HCEC 1CT (cell line): ENCODE results near the gene CAPN2.
"Not testable (repeated sequence)": the region's sequence is repeated elsewhere in the genome, so short reads cannot be mapped to it uniquely, and the experiment has no call there.

Experiments
- DNase-seq: peaks from one replicate; pipeline ENCODE4 v3.0.0-alpha.2; 2017

CAPN2 gene

DNA sequence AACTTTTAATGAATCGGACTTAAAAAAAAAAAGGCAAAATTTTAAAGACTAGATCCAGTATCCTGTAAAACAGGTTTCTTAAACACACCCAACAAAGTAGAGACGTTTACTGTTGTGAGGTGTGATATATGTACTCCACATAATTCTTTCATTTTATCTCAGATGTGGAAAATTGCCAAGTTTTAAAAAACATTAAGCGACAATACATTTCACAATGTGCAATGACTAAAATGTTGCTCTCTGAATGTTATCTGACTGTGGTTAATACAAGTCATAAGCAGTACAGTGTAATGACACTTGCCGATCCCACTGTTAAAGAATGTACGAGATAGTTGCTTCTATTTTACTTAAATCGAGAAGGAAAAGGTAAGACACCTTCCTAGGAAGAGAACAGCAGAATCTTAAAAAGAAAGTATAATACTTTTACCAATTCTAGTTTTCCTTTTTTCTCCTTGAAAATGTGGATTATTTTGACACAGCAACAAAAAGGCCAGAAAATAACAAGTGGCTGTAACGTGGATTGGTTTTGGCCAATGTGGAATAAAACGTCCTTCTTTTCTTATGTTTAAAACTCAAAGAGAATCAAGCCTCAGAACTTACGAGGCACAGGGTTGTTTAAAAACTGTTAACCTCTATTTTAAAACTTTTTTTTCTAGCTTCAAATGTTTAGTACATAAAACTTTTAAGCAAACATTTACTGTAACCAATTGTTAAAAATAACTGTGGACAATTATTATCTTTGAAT is 82.0 kb downstream of the CAPN2 start:
- DNase-seq = no peak

DNA sequence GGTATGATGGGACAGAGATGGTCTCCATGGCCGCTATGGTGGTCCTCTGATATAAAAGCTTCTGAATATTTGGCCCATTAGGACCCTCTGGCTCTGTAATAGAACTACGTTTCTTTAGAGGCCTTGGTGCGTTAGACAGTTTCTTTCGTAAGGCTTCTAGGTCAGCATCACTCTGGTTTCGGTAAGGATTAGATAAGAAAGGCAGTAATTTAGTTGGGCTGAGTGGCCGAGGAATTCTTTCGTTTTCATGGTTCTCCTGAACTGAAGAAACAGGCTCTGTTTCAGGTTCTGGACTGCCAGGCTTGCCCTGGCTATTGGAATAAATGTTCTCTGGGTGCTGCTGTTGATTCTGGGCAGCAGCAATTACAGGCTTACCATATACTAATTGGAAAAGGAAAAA is 83.9 kb downstream of the CAPN2 start:
- no peak for DNase-seq

DNA sequence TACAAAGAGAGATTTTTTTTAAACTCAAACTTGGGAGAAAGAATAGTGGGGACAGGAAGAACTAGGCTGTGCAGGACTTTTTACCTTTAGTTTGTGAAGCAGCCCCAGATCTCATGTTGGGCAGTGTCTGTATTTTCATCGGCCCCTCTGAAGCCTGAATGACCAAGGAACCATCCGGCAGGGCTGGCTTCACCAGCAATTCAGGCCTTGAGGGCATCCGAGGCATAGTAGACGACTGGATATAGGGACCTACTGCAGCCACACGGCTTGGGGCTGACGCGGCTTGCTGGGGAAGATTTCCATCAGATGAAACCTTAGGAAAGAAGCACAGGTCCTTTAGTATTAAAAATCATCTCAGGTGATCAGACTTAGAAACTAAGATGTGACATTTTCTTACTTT is 89.7 kb downstream of the CAPN2 start:
- DNase-seq = no peak

DNA sequence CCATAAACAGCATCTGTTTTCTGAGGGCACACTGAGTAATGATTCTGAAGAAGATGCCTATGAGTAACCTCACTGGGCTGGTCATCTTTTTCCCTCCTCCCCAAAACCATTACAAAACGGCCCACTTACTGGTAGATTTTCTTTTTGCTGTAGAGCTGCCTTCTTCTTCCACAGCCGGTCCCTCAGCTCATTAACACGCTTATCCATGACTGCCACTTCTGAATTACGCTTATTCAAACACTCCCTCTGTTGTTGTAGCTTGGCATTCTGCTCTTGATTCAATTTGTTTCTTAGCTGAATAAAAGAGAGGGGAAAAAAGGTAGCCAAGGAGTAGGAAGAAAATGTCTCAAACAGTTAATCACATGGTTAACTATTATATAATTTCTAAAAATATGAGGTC is 90.3 kb downstream of the CAPN2 start:
- DNase-seq = no peak

DNA sequence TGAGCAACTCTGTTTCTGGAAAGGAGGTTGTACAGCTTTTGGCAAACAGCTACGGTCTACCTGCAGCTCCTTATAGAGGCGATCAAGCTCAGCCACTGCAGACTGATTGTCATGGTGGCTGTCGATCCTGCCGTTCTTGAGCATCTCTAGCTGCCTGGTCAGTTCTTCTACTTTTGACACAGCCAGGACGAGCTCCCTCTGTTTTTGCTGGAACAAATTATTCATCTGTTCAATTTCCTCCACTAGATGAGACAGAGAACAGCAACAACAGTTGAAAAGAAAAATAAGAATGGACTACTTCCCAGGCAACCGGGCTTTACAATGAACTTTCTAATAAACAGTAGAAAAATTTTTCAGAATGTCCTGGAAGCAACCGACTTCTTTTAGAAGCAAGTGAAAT is 90.9 kb downstream of the CAPN2 start:
- no peak for DNase-seq

DNA sequence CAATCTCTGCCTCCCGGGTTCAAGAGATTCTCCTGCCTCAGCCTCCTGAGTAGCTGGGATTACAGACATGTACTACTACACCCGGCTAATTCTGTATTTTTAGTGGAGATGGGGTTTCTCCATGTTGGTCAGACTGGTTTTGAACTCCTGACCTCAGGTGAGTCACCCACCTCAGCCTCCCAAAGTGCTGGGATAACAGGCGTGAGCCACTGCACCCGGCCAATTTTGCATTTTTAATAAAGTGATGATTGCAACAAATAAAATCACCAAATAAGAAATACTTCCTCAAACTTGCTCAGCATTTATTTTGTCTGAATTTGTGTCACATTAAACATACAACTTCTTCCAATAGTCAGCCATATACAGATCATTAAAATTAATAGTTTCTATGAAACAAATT is 97.6 kb downstream of the CAPN2 start:
- DNase-seq = not testable (repeated sequence)

DNA sequence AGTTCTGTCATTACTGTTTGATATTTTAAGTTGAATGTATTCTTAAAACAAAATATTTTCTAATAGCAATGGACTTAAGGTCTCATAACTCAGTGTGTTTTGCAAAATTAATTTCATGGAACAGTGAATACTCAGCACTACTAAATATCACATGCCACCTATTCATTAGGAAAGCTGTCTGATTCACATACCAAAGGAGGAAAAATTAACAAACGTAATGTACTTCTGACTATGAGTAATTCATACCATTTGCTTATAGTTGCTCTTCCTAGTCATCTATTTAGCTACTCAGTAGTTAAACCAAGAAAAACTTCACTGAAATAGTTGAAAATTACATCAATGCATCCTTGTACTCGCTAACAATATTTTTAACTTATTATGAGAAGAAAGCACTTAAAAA is 98.2 kb downstream of the CAPN2 start:
- peak; percentile 68 for DNase-seq

DNA sequence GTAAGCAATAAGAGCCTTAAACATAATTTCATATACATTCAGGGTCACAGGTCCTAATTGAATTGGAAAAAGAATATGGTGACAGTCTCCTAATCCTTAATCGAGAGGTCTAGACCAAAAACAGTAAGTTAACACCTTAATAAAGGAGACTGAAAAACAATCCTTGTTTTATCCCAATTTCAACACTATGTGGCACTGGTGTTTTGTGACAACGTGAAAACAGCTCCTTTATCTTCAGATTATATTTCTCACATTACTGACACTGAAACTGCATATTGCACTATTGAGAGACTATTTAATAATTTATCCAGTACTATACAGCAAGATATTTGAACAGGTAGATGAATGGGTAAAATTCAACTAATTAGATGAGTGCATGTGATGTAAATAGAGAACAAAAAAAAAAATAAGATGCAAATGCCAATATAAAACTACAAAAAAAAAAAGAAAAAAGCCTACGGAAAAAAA is 99.3 kb downstream of the CAPN2 start:
- DNase-seq = peak; percentile 61

DNA sequence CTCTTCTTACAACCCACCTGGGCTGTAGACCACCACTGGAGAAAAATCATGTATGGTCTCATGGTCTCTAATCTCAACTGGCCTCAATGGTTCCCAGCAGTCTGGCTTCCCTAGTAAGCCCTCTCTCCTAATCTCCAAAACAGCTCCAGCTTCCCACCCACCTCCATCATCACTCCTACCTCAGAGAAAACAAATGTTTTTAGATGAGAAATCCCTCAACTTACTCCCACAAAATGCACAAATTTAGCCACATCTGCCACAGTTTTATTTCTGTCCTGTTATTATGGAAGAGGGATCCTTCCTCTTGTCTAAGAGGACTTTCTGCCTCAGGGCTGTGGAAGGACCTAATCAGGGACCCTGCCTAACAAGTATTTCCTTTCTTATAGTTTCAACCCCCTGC is 101.3 kb downstream of the CAPN2 start:
- DNase-seq = no peak

DNA sequence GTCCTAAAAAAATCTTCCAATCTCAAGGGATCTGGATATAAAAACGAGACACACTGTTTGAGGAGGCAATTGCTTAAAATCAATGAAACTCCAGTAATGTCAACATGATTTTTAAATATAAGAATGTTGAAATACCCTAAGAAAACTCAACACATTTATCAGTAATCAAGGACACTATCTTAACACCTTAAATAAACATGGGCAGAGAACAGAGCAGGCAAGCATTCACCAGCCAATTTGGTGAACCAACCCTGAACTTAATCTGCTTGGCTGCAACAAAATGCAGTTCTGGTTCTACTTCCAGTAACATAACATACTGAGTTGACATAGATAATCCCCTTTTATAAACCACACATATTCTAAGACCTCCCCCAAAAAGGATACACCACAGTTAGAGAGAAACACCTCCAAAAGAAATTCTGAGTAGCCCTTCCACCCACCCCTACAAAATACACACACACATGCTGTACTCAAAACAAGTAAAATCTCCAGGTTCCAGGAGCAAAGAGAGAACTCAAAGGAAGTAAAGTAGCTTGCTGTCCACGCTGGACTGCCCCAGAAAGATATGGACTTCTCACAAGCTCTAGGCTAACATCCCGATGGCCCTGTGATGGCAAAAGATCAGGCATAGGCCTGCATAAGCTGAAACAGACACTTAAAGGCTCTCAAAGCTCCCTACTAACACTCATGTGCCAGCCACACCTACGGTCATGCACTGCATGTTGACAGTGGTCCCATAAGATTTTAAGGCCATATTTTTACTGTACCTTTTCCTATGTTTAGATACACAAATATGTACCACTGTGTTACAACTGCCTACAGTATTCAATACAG is 102.9 kb downstream of the CAPN2 start:
- no peak for DNase-seq

DNA sequence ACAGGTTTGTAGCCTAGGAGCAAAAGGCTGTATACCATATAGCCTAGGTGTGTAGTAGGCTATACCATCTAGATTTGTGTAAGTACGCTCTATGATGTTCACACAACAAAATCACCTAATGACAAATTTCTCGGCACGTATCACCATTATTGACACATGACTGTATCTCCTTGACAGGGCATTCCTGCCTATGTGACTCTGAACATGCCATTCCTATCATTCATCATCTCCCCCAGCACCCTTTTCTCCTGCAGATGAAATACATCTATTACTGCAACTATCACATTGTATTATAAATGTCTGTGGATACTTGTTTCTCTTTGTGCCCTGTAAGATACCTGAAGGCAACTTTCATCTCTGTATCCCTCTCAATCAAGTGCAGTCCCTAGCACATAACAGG is 103.5 kb downstream of the CAPN2 start:
- DNase-seq = peak; percentile 62

DNA sequence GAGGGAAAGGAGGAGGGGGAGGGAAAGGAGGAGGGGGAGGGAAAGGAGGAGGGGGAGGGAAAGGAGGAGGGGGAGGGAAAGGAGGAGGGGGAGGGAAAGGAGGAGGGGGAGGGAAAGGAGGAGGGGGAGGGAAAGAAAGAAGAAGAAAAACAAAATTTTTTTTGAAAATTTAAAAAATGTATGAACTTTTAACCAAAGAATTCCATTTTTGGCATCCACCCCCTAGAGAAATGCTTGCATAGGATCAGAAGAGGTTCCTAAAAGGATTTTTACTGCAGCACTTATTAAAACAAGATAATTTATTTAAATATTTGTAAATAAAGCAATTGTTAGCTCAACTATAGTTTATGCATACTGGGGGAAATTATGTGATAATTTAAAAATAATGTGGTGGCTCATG is 104.9 kb downstream of the CAPN2 start:
- not testable (repeated sequence) for DNase-seq

DNA sequence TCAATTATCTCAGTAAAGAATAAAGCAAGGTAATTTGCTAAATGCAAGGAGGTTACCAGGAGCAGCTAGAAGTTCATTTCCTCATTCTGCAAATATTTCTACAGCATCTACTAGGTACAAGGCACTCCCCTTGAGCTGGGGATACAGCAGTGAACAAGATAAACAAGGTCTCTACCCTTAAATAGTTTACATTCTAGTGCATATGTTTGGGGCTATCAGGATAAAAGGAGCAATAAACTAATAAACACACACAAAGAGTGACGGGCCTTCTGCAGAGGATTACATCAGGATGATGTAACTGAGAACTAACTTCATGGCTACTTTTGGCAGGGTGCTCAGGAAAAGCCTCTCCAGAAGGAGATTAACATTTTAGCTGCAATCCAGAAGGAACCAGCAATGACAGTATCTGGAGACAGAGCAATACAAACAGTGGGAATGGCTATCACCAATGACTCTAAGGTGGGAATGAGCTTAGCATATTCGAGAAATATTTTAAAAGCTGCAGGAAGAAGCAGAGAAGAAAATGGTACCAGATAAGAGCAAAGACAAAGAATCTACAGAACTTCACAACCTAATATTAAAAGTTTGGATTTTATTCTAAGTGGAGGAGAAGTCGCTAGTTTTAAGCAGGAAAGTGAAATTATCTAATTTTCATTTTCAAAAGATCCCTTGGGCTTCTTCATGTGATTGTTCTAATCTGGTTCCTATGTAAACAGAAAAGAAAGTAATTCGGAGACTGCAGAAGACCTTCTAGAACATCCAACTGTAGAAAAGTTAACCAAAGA is 107.6 kb downstream of the CAPN2 start:
- peak; percentile 60 for DNase-seq

DNA sequence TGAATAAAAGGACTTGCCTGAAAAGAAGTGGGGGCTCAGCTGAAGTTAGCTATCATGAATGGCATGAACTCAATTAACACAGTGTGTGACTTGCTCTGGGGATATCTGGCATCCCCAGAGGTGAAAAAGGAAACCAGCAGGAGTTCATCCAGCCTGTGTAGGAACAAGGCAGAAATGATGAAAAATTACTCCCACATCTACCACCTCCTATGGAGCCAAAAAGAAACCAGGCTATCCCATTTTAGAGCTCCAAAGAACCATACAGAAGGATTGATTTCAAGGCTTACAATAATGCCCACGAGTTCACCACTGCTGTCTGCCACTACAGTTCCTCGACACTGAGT is 108.1 kb downstream of the CAPN2 start:
- no peak for DNase-seq

DNA sequence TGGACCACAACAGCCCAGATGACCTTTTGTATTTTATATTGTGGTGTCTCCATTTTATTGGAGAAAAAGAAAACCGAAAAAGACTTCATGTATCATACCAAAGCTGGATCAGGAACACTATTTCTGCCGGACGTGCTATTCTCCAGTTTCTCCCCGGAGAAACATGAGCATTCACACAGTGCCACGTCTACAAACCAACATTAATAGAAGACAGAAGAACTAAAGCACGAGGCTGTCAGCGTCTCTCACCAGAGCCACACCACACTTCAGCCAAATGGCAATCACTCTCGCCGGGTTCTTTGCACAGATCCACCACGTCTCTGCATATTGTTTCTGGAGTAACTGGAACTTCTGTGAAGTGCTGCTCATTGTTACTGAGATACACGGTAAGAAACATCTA is 108.6 kb downstream of the CAPN2 start:
- DNase-seq = no peak

DNA sequence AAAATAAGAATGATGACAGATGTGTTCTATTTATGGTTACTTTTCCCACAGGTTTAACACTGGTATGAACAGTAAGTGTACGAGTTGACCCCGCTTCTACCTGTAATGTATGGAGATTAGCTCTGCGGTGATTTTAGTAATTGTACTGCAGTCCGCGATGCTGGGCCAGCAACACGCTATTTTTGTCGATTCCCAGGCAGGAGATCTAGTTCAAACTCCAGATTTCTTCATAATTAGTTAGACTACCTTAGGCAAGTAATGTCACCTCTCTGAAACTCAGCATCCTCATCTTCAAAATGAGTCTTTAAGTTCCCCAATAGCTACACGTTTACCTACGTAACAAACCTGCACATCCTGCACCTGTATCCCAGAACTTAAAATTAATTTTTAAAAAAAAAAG is 111.9 kb downstream of the CAPN2 start:
- DNase-seq = no peak

DNA sequence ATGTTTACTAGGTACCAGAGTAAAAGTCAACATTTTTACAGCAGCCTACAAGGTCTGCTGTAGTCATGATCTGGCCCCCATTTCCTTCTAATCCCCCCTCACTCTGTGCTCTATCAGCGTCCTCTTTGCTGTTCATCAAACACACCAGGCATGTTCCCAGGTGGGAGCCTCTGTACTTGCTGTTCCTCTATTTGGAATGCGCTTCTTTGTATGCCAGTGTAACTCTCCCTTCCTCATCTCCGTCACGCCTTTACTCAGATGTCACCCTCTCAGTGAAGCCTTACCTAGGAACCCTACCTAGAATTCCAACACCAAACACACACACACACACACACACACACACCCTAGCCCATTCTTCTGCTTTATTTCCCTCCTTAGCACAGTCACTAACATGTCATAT is 112.4 kb downstream of the CAPN2 start:
- no peak for DNase-seq
